GM23338 (cell line): ENCODE results near the gene CTRL. TPM values are rescaled to one million over a fixed set of nuclear protein-coding genes. Genes with fewer than 3 reads are reported as not detected.

Source experiments
- ATAC-seq: fragments of 200-7000 bp; cut with Tn5 transposase; 3 replicates; pipeline ENCODE4 v1.9.1; 2020
- DNase-seq: peaks from one replicate; pipeline ENCODE4 v3.0.0-alpha.2; 2015; ENCODE audit warnings: low spot score
- H2AFZ ChIP-seq: fragments of 200-600 bp; sonication (generic); 2 replicates; pipeline ENCODE4 v1.8.0; 2016; ENCODE audit warnings: antibody characterized with exemption, mild to moderate bottlenecking, moderate library complexity
- H3F3A ChIP-seq: fragments of 200-600 bp; sonication (generic); replicated peaks from 2 replicates; pipeline ENCODE4 v1.8.0; 2017; ENCODE audit warnings: antibody characterized with exemption, mixed run types, low read depth
- H3K27ac ChIP-seq: fragments of 200-600 bp; sonication (generic); 2 replicates; pipeline ENCODE4 v1.6.1; 2016; ENCODE audit warnings: low read depth
- H3K27me3 ChIP-seq: fragments of 200-600 bp; sonication (generic); 2 replicates; pipeline ENCODE4 v1.8.0; 2016; ENCODE audit warnings: mild to moderate bottlenecking, mixed run types, moderate library complexity; ENCODE audit not compliant: insufficient read depth
- H3K36me3 ChIP-seq: fragments of 200-600 bp; sonication (generic); 2 replicates; pipeline ENCODE4 v1.8.0; 2016; ENCODE audit warnings: mild to moderate bottlenecking; ENCODE audit not compliant: insufficient read depth
- H3K4me1 ChIP-seq: fragments of 200-600 bp; sonication (generic); 2 replicates; pipeline ENCODE4 v1.8.0; 2016; ENCODE audit warnings: mild to moderate bottlenecking, moderate library complexity; ENCODE audit not compliant: insufficient read depth
- H3K4me2 ChIP-seq: fragments of 200-600 bp; sonication (generic); 2 replicates; pipeline ENCODE4 v1.7.1; 2017; ENCODE audit warnings: mixed run types
- H3K4me3 ChIP-seq: fragments of 200-600 bp; sonication (generic); 2 replicates; pipeline ENCODE4 v1.6.1; 2016; ENCODE audit warnings: mixed run types
- H3K79me2 ChIP-seq: fragments of 200-600 bp; sonication (generic); replicated peaks from 2 replicates; pipeline ENCODE4 v1.8.0; 2017; ENCODE audit warnings: mild to moderate bottlenecking; ENCODE audit not compliant: insufficient read depth
- H3K9me2 ChIP-seq: fragments of 200-600 bp; sonication (generic); 2 replicates; pipeline ENCODE4 v1.8.0; 2017; ENCODE audit not compliant: insufficient read depth
- H4K20me1 ChIP-seq: fragments of 200-600 bp; sonication (generic); replicated peaks from 2 replicates; pipeline ENCODE4 v1.8.0; 2017; ENCODE audit warnings: mild to moderate bottlenecking; ENCODE audit not compliant: insufficient read depth
- H3K27ac Mint-ChIP-seq: 2 replicates; pipeline ENCODE4 v1.8.0; 2020; ENCODE audit warnings: inconsistent platforms, mild to moderate bottlenecking, moderate library complexity, mixed read lengths
- H3K27me3 Mint-ChIP-seq: 3 replicates; pipeline ENCODE4 v1.8.0; 2022; ENCODE audit warnings: low read depth, mild to moderate bottlenecking, moderate library complexity, mixed read lengths, inconsistent platforms; ENCODE audit not compliant: insufficient read depth, poor library complexity
- H3K36me3 Mint-ChIP-seq: 3 replicates; pipeline ENCODE4 v1.8.0; 2021; ENCODE audit warnings: low read depth, mild to moderate bottlenecking, inconsistent platforms, moderate library complexity, mixed read lengths
- H3K4me1 Mint-ChIP-seq: 3 replicates; pipeline ENCODE4 v1.8.0; 2020; ENCODE audit warnings: mild to moderate bottlenecking, inconsistent platforms, mixed read lengths
- H3K4me3 Mint-ChIP-seq: 3 replicates; pipeline ENCODE4 v1.8.0; 2021; ENCODE audit warnings: moderate library complexity, mild to moderate bottlenecking, inconsistent platforms, mixed read lengths
- H3K9me3 Mint-ChIP-seq: 3 replicates; pipeline ENCODE4 v1.8.0; 2020; ENCODE audit warnings: moderate library complexity, mild to moderate bottlenecking, inconsistent platforms, mixed read lengths
- CREB1 ChIP-seq: fragments of 250-450 bp; sonication (Bioruptor Pico); IDR thresholded peaks from 2 replicates; pipeline ENCODE4 v1.5.0; 2020; ENCODE audit warnings: low read depth, mild to moderate bottlenecking, moderate library complexity
- EZH2 ChIP-seq: fragments of 200-600 bp; sonication (generic); IDR thresholded peaks from one replicate; pipeline ENCODE4 v1.8.0; 2017; ENCODE audit warnings: antibody characterized with exemption, mild to moderate bottlenecking, low read depth; ENCODE audit not compliant: unreplicated experiment
- EZH2phosphoT487 ChIP-seq: fragments of 200-600 bp; sonication (generic); IDR thresholded peaks from one replicate; pipeline ENCODE4 v1.8.1; 2018; ENCODE audit warnings: antibody characterized with exemption; ENCODE audit not compliant: unreplicated experiment
- JUNB ChIP-seq: IDR thresholded peaks from one replicate; pipeline ENCODE4 v1.6.1; 2016; ENCODE audit warnings: antibody characterized with exemption; ENCODE audit not compliant: unreplicated experiment
- POLR2AphosphoS5 ChIP-seq: IDR thresholded peaks from 2 replicates; pipeline ENCODE4 v1.6.1; 2016; ENCODE audit warnings: antibody characterized with exemption, low read depth
- STAT1 ChIP-seq: IDR thresholded peaks from one replicate; pipeline ENCODE4 v1.6.1; 2016; ENCODE audit warnings: antibody characterized with exemption; ENCODE audit not compliant: unreplicated experiment
- ZNF114 ChIP-seq: fragments of 250-450 bp; sonication (Bioruptor Pico); IDR thresholded peaks from 2 replicates; pipeline ENCODE4 v1.5.0; 2020; ENCODE audit warnings: mild to moderate bottlenecking, moderate library complexity
- long read RNA-seq: library from polyadenylated mRNA; unstranded; transcript quantifications from one replicate; pipeline ENCODE4 v2.0.0, GENCODE V29; 2020; ENCODE audit not compliant: unreplicated experiment
- polyA plus RNA-seq: library from polyadenylated mRNA; unstranded; fragments of >200 nt; fragmentation: Nextera tagmentation; extraction: Ambion mirVana; gene quantifications from 2 replicates; pipeline ENCODE4 v1.2.1, GENCODE V29; 2016
- total RNA-seq: library from RNA; depleted of rRNA; stranded (reverse); fragments of >200 nt; shearing (Covaris generic); gene quantifications from 2 replicates; pipeline ENCODE4 v1.2.3, GENCODE V29; 2014; rRNA removed
- TF ChIP-seq, protein P1 (sequence below): IDR thresholded peaks from 2 replicates; pipeline ENCODE4 v1.6.1; 2016; ENCODE audit warnings: antibody characterized with exemption
- TF ChIP-seq, protein P2 (sequence below), 2 experiments: fragments of 200-600 bp in 1 of 2; sonication (generic) in 1 of 2; conservative IDR thresholded peaks; 2 replicates each; pipeline versions ENCODE4 v1.5.1 to v1.6.1; 2016 to 2017; ENCODE audit warnings: antibody characterized with exemption in 2 of 2, low read depth in 2 of 2, mild to moderate bottlenecking in 2 of 2, moderate library complexity in 1 of 2
- TF ChIP-seq, protein P3 (sequence below): IDR thresholded peaks from one replicate; pipeline ENCODE4 v1.6.1; 2018; ENCODE audit warnings: antibody characterized with exemption; ENCODE audit not compliant: unreplicated experiment

The CTRL gene
- 1.6 and 8.0 TPM in 2 replicates for total RNA-seq
- 12.8 and 13.0 TPM in 2 replicates for polyA plus RNA-seq
- long read RNA-seq, partial matches to known transcripts: 0 of 3 reads
- long read RNA-seq, other reads (novel, unspliced or antisense): 3 of 3 reads

DNA sequence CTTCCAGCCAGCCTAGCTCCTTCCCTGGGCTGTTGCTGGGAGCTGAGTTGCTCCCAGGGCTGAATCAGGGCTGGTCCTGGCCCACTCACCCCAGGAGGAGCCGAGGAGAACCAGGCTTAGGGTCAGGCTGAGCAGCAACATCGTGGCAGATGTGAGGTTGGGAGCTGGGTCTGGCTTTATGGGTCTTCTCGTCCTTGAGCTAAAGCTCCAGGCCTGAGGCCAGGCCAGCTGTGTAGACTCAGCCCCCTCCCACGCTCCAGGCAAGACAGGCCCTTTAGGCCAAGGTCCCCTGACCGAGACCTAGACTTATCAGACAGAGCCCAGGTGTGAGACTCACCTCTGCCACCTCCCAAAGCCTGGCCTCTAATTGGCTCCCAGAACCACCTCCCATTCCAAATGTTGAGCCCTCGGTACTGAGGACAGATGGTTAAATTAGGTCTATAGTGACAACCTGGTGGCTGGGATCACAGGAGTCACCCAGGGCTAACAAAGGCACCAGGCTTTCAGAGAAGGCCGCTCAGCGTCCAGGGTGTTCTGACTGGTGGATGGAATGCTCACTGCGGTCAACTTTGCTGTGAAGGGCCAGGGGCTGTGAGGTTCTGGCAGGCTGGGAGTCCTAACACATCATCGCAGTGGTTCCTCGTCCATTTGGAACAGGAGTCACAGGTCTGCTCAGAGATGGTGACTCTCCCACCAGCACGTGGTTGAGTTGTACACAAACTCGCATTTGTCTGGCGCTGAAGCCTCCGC is at the start of gene CTRL:
Gene CTRL (minus strand): TSS at position 151 of the 750 bp plus-strand sequence. CDS start 10 bp downstream, at position 141.
- H3K4me1 Mint-ChIP-seq: peaks cover 15% of the 10 kb centered on the region
- H4K20me1 ChIP-seq: peaks cover 3% of the 10 kb centered on the region
- peaks cover 33% of the 10 kb centered on the region for H3K27me3 Mint-ChIP-seq
- no peak within 1 kb of the TSS for H3K27ac ChIP-seq
- no peak within 1 kb of the TSS for H2AFZ ChIP-seq
- peaks cover 15% of the 10 kb centered on the region; the same call in 2 of the 3 replicates for H3K36me3 Mint-ChIP-seq
- 0 out of 2 replicates have a peak, but pooled peaks cover 5% of the 10 kb centered on the region for H3K79me2 ChIP-seq
- H3K4me2 ChIP-seq: no peak within 1 kb of the TSS
- DNase-seq: peak; percentile 65
- ATAC-seq: no peak
- H3K4me3 ChIP-seq: no peak within 1 kb of the TSS
- no peaks in the 10 kb centered on the region for H3K36me3 ChIP-seq
- peaks cover 10% of the 10 kb centered on the region; the same call in 1 of the 2 replicates for H3K4me1 ChIP-seq
- H3K27ac Mint-ChIP-seq: no peak within 1 kb of the TSS
- H3K4me3 Mint-ChIP-seq: no peak within 1 kb of the TSS
- no peaks in the 10 kb centered on the region for H3K27me3 ChIP-seq
- H3K9me3 Mint-ChIP-seq: 0 out of 3 replicates have a peak, but pooled peaks cover 2% of the 10 kb centered on the region
- no peak for TF ChIP-seq CREB1 (CRISPR knock-in tag)
- no peak for TF ChIP-seq EZH2
- TF ChIP-seq, protein P1, sequence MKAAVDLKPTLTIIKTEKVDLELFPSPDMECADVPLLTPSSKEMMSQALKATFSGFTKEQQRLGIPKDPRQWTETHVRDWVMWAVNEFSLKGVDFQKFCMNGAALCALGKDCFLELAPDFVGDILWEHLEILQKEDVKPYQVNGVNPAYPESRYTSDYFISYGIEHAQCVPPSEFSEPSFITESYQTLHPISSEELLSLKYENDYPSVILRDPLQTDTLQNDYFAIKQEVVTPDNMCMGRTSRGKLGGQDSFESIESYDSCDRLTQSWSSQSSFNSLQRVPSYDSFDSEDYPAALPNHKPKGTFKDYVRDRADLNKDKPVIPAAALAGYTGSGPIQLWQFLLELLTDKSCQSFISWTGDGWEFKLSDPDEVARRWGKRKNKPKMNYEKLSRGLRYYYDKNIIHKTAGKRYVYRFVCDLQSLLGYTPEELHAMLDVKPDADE: no peak
- no peak for TF ChIP-seq STAT1
- TF ChIP-seq, protein P2, sequence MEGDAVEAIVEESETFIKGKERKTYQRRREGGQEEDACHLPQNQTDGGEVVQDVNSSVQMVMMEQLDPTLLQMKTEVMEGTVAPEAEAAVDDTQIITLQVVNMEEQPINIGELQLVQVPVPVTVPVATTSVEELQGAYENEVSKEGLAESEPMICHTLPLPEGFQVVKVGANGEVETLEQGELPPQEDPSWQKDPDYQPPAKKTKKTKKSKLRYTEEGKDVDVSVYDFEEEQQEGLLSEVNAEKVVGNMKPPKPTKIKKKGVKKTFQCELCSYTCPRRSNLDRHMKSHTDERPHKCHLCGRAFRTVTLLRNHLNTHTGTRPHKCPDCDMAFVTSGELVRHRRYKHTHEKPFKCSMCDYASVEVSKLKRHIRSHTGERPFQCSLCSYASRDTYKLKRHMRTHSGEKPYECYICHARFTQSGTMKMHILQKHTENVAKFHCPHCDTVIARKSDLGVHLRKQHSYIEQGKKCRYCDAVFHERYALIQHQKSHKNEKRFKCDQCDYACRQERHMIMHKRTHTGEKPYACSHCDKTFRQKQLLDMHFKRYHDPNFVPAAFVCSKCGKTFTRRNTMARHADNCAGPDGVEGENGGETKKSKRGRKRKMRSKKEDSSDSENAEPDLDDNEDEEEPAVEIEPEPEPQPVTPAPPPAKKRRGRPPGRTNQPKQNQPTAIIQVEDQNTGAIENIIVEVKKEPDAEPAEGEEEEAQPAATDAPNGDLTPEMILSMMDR (conservative IDR thresholded peaks at IDR 0.05; ENCODE audit: low read depth in 2 of 2): peak; percentile 25 to 27; a peak in 3 of 4 replicates
- no peak for TF ChIP-seq ZNF114 (CRISPR knock-in tag)
- no peak for TF ChIP-seq EZH2phosphoT487
- TF ChIP-seq POLR2AphosphoS5: no peak
- H3K9me2 ChIP-seq: no peaks in the 10 kb centered on the region
- peaks cover 7% of the 10 kb centered on the region; the same call in 1 of the 2 replicates for H3F3A ChIP-seq

DNA sequence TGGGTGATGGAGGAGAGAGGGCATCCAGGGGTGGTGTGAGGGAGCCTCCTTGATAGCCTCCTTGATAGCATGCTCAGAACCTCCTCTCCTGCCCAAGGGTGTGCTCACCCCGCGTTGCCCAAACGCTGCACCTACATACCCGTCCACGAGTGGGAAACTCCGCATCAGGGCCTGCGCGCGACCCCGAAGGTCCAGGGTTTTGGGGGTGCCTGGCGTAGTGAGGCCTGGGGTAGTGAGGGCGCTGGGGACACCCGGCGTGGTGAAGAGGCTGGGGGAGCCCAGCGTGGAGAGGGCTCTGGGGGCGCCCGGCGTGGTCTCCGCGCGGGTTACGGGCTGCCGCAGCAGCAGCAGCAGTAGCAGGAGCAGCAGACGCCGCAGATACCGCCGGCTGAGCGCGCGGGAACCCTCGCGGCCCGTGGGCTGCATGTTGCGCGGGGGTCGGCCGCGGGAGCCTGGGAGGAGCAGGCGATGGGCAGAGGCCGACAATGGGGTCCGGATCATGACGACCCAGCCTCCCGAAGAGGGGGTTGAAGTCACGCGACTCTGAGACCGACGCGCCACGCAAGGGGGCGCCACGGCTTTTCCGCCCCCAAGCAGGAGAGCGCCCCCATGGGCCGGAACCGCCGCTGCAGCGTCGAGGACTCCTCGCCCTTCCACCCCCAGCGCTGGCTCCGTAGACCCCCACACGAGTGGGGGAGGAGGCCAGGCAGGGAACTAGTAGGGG is 48.5 kb upstream of the CTRL start, which contains the start of gene DPEP3:
Gene DPEP3 (minus strand): TSS at position 545 of the 724 bp plus-strand sequence. CDS start 119 bp downstream, at position 426.
- Histone ChIP-seq H3K9me2 (no peaks in the 10 kb centered on the region), H3K4me3 (peak within 1 kb of the TSS; percentile 47), H3K36me3 (no peaks in the 10 kb centered on the region), H3K27me3 (no peaks in the 10 kb centered on the region), H2AFZ (peak within 1 kb of the TSS; percentile 99), H3K4me2 (peak within 1 kb of the TSS; percentile 70), H3K79me2 (no peaks in the 10 kb centered on the region), H3F3A (no peaks in the 10 kb centered on the region), H4K20me1 (no peaks in the 10 kb centered on the region), H3K27ac (no peak within 1 kb of the TSS), H3K4me1 (no peaks in the 10 kb centered on the region)
- Mint-ChIP-seq H3K27ac (no peak within 1 kb of the TSS), H3K4me3 (no peak within 1 kb of the TSS), H3K9me3 (peaks cover 8% of the 10 kb centered on the region), H3K27me3 (peaks cover 18% of the 10 kb centered on the region), H3K4me1 (peaks cover 8% of the 10 kb centered on the region; the same call in 2 of the 3 replicates), H3K36me3 (no peaks in the 10 kb centered on the region)
- ATAC-seq (peak; percentile 87), DNase-seq (peak; percentile 88)
- TF ChIP-seq JUNB: no peak
- TF ChIP-seq, protein P2 (conservative IDR thresholded peaks at IDR 0.05; ENCODE audit: low read depth in 2 of 2): peak; percentile 79 to 99
- TF ChIP-seq ZNF114 (CRISPR knock-in tag): no peak
- TF ChIP-seq CREB1 (CRISPR knock-in tag): peak; percentile 69
- TF ChIP-seq, protein P3, sequence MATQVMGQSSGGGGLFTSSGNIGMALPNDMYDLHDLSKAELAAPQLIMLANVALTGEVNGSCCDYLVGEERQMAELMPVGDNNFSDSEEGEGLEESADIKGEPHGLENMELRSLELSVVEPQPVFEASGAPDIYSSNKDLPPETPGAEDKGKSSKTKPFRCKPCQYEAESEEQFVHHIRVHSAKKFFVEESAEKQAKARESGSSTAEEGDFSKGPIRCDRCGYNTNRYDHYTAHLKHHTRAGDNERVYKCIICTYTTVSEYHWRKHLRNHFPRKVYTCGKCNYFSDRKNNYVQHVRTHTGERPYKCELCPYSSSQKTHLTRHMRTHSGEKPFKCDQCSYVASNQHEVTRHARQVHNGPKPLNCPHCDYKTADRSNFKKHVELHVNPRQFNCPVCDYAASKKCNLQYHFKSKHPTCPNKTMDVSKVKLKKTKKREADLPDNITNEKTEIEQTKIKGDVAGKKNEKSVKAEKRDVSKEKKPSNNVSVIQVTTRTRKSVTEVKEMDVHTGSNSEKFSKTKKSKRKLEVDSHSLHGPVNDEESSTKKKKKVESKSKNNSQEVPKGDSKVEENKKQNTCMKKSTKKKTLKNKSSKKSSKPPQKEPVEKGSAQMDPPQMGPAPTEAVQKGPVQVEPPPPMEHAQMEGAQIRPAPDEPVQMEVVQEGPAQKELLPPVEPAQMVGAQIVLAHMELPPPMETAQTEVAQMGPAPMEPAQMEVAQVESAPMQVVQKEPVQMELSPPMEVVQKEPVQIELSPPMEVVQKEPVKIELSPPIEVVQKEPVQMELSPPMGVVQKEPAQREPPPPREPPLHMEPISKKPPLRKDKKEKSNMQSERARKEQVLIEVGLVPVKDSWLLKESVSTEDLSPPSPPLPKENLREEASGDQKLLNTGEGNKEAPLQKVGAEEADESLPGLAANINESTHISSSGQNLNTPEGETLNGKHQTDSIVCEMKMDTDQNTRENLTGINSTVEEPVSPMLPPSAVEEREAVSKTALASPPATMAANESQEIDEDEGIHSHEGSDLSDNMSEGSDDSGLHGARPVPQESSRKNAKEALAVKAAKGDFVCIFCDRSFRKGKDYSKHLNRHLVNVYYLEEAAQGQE: no peak
